Renal cortex interstitium (tissue), 11 donors: ENCODE results near the gene MT1M. TPM values are rescaled to one million over a fixed set of nuclear protein-coding genes. Genes with fewer than 3 reads are reported as not detected.
"Not testable (repeated sequence)": the region's sequence is repeated elsewhere in the genome, so short reads cannot be mapped to it uniquely, and the experiment has no call there.

Experiments used
- DNase-seq, 11 donors: peaks; one replicate each; pipeline ENCODE4 v3.0.0-alpha.2; 2013; ENCODE audit warnings: low read depth in 9 of 11, low spot score in 4 of 11; ENCODE audit errors: extremely low read depth in 1 of 11
- polyA plus RNA-seq, 3 donors: library from polyadenylated mRNA; unstranded; fragments of 120-200 nt; gene quantifications; one replicate each; pipeline ENCODE4 v1.2.1, GENCODE V29; 2013; ENCODE audit not compliant: insufficient read length in 3 of 3

The MT1M gene
- polyA plus RNA-seq, 3 donors: 0.20 TPM; not detected in 2

DNA sequence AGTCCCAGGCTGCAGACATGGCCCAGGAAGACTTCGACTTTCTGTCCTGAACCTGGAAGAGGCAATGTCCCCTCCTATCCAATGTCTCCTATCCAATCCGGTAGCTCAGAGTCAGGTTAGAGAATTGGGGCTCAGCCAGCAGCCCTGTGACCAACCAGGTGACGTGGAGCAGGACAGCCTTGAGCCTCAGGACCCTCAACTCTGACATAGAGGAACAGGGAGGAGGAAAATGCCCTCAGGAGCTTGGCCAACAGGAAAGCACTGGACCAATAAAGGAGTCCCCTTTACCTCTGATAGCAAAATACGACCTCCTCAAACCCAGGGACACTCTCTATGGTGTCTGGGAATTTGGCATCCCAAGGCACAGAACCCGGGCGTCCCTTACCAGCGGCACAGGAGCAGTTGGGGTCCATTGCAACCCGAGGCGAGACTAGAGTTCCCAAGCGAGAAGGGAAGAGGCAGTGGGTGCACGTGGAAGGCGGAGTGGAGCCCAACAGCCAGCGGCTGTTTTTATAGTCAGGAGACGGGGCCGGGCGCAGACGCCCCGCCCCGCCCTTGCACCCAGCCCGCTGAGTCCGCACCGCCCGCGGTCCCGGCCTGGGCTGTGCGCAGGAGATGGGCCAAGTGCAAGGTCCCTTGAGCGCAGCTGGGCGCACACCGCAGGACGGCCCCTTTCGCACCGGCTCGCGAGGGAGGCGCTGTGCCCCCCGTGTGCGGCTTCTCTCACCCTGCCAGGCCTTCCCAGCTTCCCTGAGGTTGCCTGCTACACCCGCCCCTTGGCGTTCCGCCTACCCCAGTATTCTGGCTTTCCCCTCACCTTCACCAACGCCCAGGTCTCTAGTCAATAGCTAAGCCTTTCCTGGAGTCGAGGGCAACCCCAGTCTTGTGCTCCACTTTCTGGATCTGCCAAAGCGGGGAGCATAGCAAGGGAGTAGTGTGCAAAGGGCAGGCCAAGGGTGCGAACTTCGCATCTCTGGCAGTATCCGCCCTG is 35.4 kb downstream of the MT1M start, which contains the start of gene MT1G:
Gene MT1G, minus strand, starts transcription at position 485 of the 991 bp plus-strand sequence. Its CDS starts 72 bp downstream, at position 413.
- no peak for DNase-seq

- no peak for DNase-seq
Observed at GRCh38 chr16:56669005-56669839, 36.8 kb downstream of the MT1M start, which contains the start of gene MT1H. Gene MT1H (plus strand): TSS chr16:56669814. CDS start chr16:56669885, 71 bp downstream.

DNA sequence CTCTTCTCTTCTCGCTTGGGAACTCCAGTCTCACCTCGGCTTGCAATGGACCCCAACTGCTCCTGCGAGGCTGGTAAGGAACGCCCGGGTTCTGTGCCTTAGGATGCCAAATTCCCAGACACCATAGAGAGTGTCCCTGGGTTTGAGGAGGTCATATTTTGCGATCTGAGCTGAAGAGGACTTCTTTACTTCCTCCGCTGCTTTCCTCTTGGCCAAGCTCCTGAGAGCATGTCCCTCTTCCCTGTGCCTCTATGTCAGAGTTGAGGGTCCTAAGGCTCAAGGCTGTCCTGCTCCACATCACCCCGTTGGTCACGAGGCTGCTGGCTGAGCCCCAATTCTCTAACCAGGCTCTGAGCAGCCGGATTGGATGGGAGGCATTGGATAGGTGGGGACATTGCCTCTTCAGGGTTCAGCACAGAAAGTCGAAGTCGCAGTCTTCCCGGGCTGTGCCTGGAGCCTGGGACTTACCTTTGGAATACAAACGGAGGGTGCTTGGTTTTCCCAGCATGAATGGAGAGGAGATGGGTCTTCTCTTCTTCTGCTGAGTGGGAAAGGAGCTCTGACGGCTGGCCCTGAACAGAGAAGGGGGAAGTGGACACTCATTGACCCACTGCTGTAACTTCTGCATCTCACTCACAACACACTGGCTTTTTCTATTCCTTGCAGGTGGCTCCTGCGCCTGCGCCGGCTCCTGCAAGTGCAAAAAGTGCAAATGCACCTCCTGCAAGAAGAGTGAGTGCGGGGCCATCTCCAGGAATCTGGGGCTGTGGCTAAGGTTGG is 37.6 kb downstream of the MT1M start:
- DNase-seq: no peak

- DNase-seq: no peak
Observed at GRCh38 chr16:56670620-56670934, 38.1 kb downstream of the MT1M start.

DNA sequence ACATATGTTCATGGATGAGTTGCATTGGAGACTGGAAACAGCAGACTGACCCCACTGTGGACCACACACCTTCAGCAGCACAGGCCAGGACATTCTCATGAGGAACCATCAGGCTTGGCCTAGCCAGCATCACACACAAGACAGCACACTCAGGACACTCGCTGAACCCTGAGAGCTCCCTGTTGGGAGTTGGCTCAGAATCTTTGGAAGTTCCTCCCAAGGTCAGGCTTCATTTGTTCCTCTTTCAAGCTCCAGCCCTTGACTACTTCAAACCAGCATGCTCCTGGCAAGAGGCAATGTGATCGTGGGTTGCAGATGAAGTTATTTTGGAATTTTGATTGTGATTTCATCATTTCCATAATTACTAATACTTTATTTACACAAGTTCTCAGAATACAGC is 39.2 kb downstream of the MT1M start:
- not testable (repeated sequence) for DNase-seq

DNA sequence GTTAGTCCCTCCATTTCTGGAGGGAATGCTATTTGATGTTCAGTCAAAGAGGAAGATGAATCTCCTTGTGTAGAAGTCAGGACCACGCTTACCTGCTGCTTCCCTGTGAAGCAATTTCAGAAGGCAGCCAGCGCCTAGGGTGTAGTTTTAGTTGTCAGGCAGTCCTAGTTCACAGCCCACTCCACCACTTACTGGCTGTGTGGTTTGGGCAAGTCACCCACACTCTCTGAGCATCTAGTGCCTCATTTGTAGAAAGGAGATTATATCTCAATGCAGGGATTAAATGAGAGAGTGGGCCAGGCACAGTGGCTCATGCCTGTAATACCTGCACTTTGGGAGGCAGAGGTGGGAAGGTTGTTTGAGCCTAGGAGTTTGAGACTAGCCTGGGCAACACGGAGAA is 39.7 kb downstream of the MT1M start:
- not testable (repeated sequence) for DNase-seq

DNA sequence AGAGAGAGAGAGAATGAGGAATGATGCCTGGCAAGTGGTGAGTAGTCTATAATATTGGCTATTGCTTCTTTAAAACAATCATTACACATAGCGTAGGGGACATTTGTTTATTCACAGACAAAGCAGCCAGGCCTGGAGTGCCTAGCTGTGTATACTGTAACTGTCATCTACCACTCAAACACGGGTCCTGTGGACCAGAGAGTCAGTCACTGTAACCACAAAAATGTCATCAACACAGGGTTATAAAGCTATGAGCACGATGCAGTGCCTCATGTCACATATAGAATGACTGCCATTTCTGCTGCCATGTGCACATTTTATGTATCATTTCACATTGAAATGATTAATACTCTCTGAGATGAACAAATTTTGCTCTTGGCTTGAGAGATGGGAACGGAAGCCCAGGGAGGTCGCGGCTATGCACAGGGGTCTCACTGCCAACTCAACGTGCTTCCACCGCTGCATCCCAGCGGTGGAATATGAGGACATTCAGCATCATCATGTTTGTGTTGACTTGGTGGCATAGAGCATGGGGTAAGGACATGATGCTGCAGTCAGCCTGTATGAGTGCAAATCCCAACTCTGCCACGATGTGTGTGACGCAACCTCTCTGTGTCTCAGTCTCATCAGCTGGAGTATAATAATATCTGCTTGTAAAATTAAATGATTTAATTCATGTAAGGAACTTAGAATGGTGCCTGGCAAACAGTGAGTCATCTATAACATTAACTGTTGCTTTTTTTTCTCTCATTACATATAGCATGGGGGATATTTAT is 40.5 kb downstream of the MT1M start:
- no peak for DNase-seq

- DNase-seq: no peak
Observed at GRCh38 chr16:56673921-56674320, 41.5 kb downstream of the MT1M start.

GRCh38 chr16:56674570-56674969 is 42.1 kb downstream of the MT1M start:
- not testable (repeated sequence) for DNase-seq

DNA sequence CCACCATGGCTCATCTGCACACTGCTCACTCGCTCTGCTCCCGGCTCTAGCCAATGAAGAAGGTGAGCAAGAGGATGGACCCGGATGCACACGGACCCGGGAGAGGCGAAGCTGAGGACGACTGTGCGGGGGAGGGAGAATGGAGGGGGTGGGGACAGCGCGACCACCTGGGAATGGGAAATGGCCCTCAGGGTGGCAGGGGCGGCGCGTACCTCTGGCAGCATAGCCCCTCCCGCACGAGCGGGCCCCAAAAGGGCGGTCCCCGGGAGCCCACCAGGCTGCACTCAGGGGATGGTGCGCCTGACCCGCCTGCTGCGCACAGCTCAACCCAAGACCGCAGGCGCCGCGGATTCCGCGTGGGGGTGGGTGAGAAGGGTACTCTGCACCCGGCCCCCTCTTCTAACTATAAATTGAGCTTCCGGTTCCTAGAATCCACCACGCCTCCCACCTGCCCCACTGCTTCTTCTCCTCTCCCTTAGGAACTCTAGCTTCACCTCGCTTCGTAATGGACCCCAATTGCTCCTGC is 43.3 kb downstream of the MT1M start:
- DNase-seq: no peak

DNA sequence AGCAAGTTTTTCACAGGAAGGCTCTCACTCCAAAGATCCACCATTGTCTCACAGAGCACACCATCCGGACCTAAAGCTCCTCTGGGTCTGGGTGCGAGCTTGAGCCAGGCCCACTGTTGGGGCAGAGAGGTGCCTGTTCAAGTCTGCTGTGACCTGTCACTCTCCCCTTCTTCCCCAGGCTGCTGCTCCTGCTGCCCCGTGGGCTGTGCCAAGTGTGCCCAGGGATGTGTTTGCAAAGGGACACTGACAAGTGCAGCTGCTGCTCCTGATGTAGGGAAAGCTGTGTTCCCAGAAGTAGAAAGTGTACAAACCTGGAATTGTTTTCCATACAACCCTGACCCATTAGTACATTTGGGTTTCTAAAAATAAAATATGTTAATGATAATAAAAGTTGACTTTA is 45.0 kb downstream of the MT1M start:
- no peak for DNase-seq

GRCh38 chr16:56679078-56679730 is 46.7 kb downstream of the MT1M start:
- DNase-seq: no peak

GRCh38 chr16:56679818-56680217 is 47.4 kb downstream of the MT1M start:
- no peak for DNase-seq

DNA sequence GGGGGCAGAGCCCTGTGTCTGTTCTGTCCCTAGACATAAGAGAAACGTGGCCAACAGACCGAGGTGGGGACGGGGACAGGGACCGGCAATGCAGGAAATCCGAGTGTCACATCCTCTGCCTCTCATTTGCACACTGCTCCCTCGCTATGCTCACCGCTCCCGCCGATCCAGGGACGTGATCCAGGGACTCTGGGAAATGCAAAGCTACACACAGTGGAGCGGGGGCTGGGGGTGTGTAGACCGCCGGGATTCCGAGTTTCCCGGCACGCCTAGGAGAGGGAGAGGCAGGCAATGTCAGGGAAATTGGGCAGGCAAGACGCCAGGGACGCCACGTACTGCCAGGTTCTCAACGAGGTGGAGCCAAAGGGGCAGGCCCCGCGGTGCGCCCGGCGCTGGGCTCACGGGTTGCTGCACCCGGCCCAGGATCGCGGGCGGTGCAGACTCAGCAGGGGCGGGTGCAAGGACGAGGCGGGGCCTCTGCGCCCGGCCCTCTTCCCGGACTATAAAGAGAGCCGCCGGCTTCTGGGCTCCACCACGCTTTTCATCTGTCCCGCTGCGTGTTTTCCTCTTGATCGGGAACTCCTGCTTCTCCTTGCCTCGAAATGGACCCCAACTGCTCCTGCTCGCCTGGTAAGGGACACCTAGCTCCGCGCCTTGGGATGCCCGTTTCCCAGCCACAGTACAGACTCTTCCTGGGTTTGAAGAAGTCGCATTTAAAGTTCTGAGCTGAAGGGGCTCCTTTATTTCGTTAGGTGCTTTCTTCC is 49.7 kb downstream of the MT1M start, which contains the start of gene MT1X:
Gene MT1X, plus strand, starts transcription at position 532 of the 764 bp plus-strand sequence. Its CDS starts 71 bp downstream, at position 603.
- DNase-seq: peak; percentile 49 to 82 (median 73)

DNA sequence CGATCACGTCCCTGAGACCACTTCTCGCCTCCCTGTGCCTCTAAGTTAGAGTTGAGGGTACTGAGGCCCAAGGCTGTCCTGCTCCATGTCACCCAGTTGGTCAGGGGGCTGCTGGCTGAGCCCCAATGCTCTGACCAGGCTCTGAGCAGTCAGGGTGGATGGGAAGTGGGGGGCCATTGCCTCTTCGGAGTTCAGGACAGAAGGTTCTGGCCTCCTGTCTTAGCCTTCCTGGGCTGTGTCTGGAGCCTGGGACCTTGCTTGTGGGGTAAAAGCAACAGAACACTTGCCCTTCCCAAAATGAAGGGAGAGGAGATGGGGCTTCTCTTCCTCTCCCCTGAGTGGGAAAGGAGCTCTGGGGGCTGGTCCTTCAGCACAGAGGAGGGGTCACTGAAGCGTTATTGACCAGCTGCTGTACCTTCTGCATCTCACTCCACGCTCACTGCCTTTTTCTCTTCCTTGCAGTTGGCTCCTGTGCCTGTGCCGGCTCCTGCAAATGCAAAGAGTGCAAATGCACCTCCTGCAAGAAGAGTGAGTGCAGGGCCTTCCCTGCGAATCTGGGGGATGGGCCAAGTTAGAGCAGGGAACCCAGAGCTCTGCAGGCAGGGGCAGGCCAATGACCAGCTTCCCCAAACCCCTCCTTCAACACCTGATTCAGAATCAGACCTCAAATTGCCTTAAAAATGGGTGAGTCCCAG is 50.4 kb downstream of the MT1M start:
- no peak for DNase-seq
